Activated CD4-positive, CD25-positive, alpha-beta regulatory T cell treated with anti-CD3 and anti-CD28 coated beads, Interleukin-2, amount 50 U/mL, for 24 hours (primary cell): ENCODE measurements around the gene SLC25A29.
A peak's percentile ranks its signal among the peaks of the same experiment; 100 is the strongest.
"Not testable (repeated sequence)": the region's sequence is repeated elsewhere in the genome, so short reads cannot be mapped to it uniquely, and the experiment has no call there.

Experiments
- ATAC-seq, 2 donors: fragments of 150-1000 bp; cut with Tn5 transposase; one replicate each; pipeline ENCODE4 v1.10.0; 2021; ENCODE audit warnings: mild to moderate bottlenecking in 1 of 2, moderate library complexity in 1 of 2

Gene SLC25A29

DNA sequence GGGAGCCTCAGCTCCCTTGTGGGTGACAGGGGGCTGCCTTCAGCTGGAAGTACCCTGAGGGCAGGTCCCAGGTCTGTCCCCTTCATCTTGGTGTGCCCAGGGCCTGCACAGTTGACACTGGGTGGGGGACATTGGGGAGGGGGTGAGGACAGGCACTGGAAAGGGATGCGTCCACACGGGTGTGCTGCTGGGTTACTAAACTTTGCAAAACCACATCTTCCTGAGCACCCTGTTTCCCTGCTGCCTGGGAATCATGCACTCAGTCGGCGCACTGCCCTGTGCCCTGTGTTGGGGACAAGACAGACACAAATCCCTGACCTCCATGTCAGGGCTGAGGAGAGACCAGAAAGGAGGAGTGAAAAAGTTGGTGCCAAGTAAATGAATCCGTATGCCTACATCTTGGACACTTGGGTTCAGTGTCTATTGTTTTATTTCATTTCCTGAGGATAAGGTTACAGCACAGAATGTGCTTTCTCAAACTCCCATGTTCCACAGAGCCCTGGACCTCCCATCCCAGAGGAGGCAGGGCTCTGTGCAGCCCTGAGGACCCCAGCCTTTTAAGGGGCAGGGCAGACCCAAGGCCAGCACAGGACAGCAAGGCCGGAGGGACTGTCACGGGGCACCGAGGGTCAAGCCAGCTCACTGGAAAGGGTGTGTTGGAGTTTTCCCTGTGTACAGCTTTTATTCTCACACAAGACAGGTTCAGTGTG is 2.9 kb upstream of the SLC25A29 start:
- no peak for ATAC-seq

GRCh38 chr14:100308427-100308792 is 2.2 kb upstream of the SLC25A29 start:
- ATAC-seq = not testable (repeated sequence)

DNA sequence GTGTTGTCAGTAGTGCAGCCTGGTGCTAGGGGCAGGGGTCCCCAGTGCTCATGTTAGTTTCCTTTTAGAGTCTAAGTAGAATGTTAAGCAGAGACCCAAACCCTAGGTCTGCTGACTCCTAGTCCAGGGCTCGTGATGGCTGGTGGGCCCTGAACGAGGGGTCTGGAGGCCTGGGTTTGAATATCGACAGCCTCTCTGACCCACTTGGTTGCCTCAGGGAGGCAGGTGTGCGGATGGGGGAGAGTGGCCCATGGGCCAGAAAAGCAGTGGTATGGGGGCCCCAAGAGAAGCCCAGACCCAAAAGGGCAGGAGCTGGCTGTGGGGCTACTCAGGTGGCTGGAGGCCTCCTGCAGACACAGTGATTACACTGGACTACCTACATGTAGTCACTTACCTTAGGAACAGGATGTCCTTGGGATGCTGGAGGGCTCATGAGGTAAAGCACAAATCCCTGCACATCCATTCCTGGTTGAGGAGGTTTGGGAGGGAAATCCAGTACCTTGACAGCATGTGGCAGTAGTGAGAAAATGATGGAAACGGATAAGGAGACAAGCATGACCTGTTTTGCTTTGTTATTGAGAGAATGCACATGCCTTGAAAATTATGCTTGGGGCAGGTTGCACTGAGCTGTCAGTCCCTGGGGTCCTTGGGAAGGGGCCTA is 1.7 kb upstream of the SLC25A29 start:
- no peak for ATAC-seq

- no peak for ATAC-seq
Measured at GRCh38 chr14:100306998-100307765, 938 bp upstream of the SLC25A29 start.

- peak in 1 of 2 donors; percentile 22 for ATAC-seq
Measured at GRCh38 chr14:100305324-100306100, 732 bp downstream of the SLC25A29 start.

- no peak for ATAC-seq
Measured at GRCh38 chr14:100304825-100305323, 1.4 kb downstream of the SLC25A29 start.

DNA sequence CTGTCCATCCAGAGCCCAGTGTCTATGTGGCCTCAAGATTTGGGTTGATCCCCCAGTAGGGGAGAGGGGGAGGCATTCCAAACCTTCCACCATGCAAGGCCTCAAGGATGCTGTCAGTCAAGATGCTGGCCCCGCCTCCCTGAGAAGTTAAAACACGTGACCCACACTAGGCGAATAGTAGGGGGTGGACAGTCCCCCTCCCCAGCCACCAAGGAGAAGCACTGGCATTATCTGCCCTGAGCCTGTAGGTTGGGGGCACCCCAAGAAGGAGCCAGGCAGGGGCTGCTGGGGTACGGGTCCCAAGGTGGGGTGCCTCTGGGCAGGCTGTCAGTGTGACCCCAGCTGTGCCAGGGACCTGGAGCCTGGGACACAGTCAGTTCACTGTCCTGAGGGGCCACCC is 2.3 kb downstream of the SLC25A29 start:
- no peak for ATAC-seq

DNA sequence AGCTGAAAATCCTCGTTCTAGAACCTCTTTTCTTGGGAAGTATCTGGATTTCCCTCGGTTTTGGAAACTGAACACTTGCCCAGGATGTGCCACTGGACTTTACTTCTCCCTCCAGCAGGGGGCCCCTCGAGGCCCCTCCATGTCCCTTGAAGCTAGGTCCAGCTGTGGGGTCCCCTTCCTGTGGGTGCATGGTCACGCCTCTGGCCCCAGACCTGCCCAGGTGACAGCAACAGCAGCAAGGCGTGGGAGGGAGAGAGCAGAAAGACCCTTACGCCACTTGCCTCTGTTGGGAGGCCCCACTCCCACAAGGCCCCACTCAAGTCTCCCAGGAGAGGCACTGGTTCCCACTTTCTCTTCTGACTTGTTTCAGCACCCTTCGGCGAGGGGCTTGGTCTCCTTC is 3.1 kb downstream of the SLC25A29 start:
- ATAC-seq = no peak

DNA sequence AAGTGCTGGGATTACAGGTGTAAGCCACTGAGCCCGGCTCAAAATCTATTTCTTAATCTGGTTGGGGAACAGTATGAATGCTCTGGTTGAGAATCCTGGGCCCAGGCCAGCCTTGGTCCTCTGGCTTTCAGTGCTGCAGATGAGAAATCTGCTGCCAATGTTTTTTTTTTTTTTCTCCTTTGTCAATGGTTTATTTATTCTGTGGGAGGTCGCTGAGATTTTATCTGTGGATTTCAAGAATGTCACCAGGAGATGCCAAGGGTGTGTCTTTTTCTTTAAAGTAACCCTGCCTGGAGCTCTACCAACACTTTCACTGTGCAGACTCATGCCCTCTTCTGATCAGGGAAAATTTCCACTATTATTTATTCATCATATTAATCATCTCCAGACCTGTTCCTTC is 3.6 kb downstream of the SLC25A29 start:
- no peak for ATAC-seq

- no peak for ATAC-seq
Measured at GRCh38 chr14:100299238-100299560, 7.0 kb downstream of the SLC25A29 start.

DNA sequence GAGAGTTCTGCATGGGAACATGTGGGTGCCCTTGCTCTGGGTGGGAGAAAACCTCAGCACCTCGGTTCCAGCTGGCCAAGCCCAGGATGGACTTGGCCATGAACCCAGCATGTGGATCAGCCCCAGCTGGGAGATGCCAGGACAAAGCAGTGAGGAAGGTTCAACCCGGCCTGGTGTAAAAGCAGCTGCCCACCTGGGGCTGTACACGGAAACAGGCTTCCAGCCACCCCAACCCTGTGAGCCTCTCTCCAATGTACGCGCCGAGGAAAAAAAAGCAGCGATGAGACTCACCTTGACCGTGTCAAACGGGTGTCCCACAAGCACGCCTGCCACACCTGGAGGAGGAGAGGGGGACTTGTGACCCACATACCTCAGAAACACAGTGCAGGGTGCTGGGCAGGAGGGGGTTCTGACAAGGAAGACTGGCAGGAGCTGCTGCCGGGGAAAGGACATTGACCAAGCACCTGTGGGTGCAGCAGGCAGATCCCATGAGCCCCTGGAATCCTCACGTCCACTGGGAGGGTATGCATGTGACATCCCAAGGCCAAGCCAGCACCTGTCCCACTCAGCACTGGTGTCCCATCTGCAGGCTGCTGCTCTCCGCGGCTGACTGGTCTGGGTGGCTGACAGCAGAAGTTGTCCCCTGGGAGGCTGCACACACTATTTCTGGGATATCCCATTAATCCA is 7.5 kb downstream of the SLC25A29 start:
- ATAC-seq = no peak

DNA sequence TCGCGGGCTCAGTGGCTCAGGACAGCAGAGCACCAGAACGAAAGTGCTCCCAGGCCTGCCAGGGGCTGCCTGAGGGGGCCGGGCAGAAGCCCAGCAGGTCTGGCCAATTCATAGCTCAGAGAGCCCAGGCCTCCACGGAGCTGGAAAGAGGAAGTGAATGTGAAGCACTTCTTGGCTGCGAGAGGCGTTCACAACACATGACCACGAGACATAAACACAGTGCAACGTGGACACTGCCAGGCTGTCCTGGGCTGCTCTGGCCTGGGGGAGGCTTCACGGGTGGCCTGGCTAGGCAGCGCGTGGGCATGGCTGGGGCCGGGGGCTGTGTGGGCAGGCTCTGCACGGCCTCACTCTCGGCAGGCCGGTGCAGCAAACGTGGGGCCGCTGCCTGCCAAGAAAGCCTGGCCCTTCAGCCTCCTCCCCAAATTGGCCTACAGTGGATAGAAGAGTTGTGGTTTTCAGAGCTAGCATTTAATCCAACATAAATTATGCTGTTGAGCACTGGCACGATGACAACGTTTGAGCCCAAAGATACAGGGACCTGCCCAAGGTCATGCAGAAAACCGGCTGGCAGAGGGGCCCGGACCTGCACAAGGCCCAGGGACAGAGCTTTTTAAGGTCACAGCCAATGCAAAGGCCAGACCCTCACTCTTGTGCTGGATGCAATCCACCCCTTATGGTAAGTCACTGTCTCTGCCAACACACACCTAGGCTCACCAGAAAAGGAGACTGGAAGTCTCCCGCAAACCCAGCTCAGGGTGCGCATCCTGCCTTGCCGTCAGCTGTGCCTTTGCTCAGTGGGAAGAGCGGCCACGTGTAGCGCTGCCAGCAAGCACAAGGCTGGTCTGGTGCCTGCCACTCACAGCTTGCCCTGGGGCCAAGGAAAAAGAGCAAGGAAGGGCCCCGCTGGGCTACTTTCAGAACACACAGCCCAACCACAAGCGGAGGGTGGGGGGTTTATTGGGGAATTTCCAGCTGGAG is 8.6 kb downstream of the SLC25A29 start:
- ATAC-seq = peak; percentile 24 to 30

DNA sequence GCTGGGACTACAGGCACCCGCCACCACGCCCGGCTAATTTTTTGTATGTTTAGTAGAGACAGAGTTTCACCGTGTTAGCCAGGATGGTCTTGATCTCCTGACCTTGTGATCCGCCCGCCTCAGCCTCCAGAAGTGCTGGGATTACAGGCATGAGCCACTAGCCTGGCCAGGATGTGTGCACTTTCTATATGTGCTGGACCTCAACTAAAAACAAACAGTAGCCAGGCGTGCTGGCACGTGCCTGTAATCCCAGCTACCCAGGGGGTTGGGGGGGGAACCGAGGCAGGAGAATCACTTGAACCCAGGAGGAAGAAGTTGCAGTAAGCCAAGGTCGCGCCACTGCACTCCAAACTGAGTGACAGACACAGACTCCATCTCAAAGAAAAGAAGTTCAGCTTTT is 9.5 kb downstream of the SLC25A29 start:
- ATAC-seq = not testable (repeated sequence)

GRCh38 chr14:100296106-100296651 is 10.1 kb downstream of the SLC25A29 start:
- ATAC-seq = no peak

DNA sequence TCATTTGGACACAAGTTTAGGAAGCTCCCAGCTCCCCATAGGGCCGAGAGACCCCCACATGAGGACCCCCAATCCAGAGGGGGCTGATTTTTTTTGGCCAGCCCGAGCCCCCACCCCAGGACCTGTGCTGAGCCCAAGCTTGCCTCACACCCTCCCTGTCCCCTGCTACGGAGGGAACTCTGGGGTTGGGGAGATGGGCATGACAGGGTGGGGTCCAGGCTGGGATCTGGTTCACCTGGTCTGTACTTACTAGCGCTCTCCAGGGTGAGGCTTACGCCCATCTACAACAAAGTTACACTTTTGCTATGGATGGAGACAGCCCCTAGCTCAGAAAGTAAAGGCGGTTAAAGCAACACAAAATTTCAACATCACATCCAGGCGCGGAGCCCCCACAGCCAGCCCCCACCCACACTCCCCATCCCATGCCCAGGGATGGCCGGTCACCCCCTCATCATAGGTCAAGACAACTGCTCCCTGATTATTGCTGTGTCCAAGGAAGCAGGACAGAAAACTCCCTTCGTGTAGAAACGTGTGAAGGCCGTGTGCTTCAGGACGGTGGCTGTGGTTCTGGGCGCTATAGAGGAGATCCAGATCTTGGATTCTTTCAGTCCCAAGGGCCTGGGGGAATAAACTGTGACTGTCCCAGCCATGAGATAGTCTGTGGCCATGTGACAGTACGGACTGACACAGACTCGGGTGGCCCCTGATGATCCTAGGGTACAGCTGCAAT is 10.7 kb downstream of the SLC25A29 start:
- ATAC-seq = no peak

DNA sequence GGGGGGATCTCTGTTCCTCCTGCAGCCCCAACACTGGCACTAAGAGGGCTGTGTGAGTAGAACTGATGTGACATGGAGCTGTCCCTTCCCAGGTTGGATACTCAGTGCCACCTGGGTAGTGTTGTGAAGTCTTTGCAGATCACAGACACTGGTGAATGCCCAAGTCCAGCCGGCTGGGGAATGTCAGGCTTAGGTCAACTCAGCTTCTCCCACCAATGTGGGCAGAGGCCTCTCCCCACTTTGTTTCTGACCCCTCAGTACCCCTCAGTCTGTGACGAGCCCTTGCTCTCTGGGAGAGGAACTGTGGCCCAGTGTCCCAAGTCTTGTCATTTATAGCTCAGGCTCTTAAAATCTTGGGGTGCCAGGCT is 11.3 kb downstream of the SLC25A29 start:
- ATAC-seq = no peak

DNA sequence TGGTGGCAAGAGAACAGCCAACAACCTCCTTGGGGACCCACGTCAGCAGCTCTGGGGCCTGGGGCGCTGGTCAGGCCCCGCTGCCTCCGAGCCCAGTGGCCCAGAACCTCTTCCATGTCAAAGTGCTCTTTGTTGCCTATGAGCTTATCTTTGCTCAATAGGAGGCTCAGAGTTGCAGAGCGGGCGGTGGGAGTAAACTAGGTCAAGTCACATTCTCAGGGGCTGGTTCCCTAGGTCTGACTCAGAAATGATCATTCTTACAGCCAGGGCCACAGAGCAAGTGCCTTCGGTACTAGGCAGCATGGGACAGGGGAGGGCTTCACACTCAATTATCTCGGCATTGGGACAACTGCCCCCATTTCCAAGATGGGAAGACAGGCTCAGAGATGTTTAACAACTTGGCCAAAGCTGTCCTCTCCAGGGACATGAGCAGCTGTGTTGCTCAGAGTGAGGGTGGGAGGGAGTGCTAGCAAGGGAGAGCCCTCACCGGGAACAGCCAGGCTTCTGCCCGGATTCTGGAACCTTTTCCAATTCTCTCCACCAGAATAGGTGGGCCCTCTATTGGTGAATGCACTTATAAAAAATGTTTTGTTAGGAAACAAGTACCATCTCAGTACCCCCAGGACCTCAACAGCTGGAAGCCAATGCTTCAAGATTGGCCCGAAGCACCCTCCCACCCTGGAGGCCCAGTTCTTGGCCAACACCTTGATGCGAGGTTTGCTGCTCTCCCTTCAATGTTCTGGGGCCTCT is 11.9 kb downstream of the SLC25A29 start:
- no peak for ATAC-seq

GRCh38 chr14:100293497-100294212 is 12.6 kb downstream of the SLC25A29 start:
- ATAC-seq = no peak
